Large intestine (tissue), 3 donors: ENCODE results near the gene ATP7A. TPM values are rescaled to one million over a fixed set of nuclear protein-coding genes. Genes with fewer than 3 reads are reported as not detected.
"Not testable (repeated sequence)": the region's sequence is repeated elsewhere in the genome, so short reads cannot be mapped to it uniquely, and the experiment has no call there.

Experiments used
- DNase-seq, 2 donors: peaks; one replicate each; pipeline versions ENCODE4 v3.0.0 to v3.0.0-alpha.2; 2013
- H3K27ac ChIP-seq: one replicate; pipeline ENCODE4 v1.5.1; 2013; ENCODE audit warnings: low read length
- H3K27me3 ChIP-seq: 2 replicates; pipeline ENCODE4 v1.6.1; 2013; ENCODE audit warnings: low read length; ENCODE audit not compliant: control insufficient read depth, insufficient read depth
- H3K36me3 ChIP-seq: 2 replicates; pipeline ENCODE4 v1.6.1; 2013; ENCODE audit warnings: low read length; ENCODE audit not compliant: control insufficient read depth, insufficient read depth
- H3K4me1 ChIP-seq: one replicate; pipeline ENCODE4 v1.6.1; 2013; ENCODE audit warnings: low read length; ENCODE audit not compliant: control insufficient read depth, insufficient read depth
- H3K4me3 ChIP-seq: one replicate; pipeline ENCODE4 v1.5.1; 2013; ENCODE audit warnings: low read length
- H3K9me3 ChIP-seq: one replicate; pipeline ENCODE4 v1.6.1; 2013; ENCODE audit warnings: mild to moderate bottlenecking, low read depth, low read length, moderate library complexity; ENCODE audit not compliant: control insufficient read depth
- WGBS: methylation state at CpG from one replicate; pipeline ENCODE4 v1.1.5; 2013; ENCODE audit warnings: low lambda C conversion rate; ENCODE audit not compliant: insufficient coverage; 5-methylcytosine and 5-hydroxymethylcytosine counted together
- polyA plus RNA-seq: library from polyadenylated mRNA; unstranded; fragments of 120-200 nt; gene quantifications from one replicate; pipeline ENCODE4 v1.2.1, GENCODE V29; 2013

The ATP7A gene
- polyA plus RNA-seq, 1 donor = 10.0 TPM

- Histone ChIP-seq H3K27me3 (no peaks in the 10 kb centered on the region), H3K4me3 (no peak overlapping the region), H3K4me1 (no peaks in the 10 kb centered on the region), H3K27ac (no peak overlapping the region), H3K36me3 (no peaks in the 10 kb centered on the region), H3K9me3 (no peaks in the 10 kb centered on the region)
- no peak for DNase-seq
- WGBS = no CpG with 5 or more reads among the region's 3 CpGs
Measured at GRCh38 chrX:78027798-78028197, 117.3 kb downstream of the ATP7A start.

- no peaks in the 10 kb centered on the region for H3K36me3 ChIP-seq
- no peak overlapping the region for H3K4me3 ChIP-seq
- no peaks in the 10 kb centered on the region for H3K27me3 ChIP-seq
- no peaks in the 10 kb centered on the region for H3K4me1 ChIP-seq
- peak in 1 of 2 donors; percentile 5 for DNase-seq
- H3K9me3 ChIP-seq = no peaks in the 10 kb centered on the region
- no peak overlapping the region for H3K27ac ChIP-seq
- no CpG with 5 or more reads among the region's 2 CpGs for WGBS
Measured at GRCh38 chrX:78029663-78030062, 119.2 kb downstream of the ATP7A start.

GRCh38 chrX:78035061-78035460, 124.6 kb downstream of the ATP7A start:
- H3K27me3 ChIP-seq = no peaks in the 10 kb centered on the region
- no CpG with 5 or more reads among the region's 6 CpGs for WGBS
- H3K9me3 ChIP-seq = no peaks in the 10 kb centered on the region
- DNase-seq = no peak
- no peak overlapping the region for H3K4me3 ChIP-seq
- H3K27ac ChIP-seq = no peak overlapping the region
- no peaks in the 10 kb centered on the region for H3K4me1 ChIP-seq
- H3K36me3 ChIP-seq = no peaks in the 10 kb centered on the region

- H3K4me3 ChIP-seq = no peak overlapping the region
- H3K4me1 ChIP-seq = no peaks in the 10 kb centered on the region
- no peak overlapping the region for H3K27ac ChIP-seq
- H3K36me3 ChIP-seq = peaks cover 2% of the 10 kb centered on the region
- WGBS = no CpG with 5 or more reads among the region's 3 CpGs
- no peaks in the 10 kb centered on the region for H3K9me3 ChIP-seq
- H3K27me3 ChIP-seq = no peaks in the 10 kb centered on the region
- DNase-seq = no peak
Measured at GRCh38 chrX:78037881-78038280, 127.4 kb downstream of the ATP7A start.

- no peak for DNase-seq
- peaks cover 5% of the 10 kb centered on the region for H3K36me3 ChIP-seq
Measured at GRCh38 chrX:78042601-78043000, 132.1 kb downstream of the ATP7A start.

GRCh38 chrX:78046362-78046761, 135.9 kb downstream of the ATP7A start:
- Histone ChIP-seq H3K4me3 (no peak overlapping the region), H3K27me3 (no peaks in the 10 kb centered on the region), H3K9me3 (no peaks in the 10 kb centered on the region), H3K4me1 (no peaks in the 10 kb centered on the region), H3K27ac (no peak overlapping the region), H3K36me3 (peaks cover 3% of the 10 kb centered on the region)
- WGBS = no CpG with 5 or more reads among the region's 4 CpGs
- no peak for DNase-seq

More at GRCh38 chrX:78042601-78043000, 132.1 kb downstream of the ATP7A start:
- WGBS = no CpG with 5 or more reads among the region's 1 CpG
- H3K9me3 ChIP-seq = no peaks in the 10 kb centered on the region
- no peak overlapping the region for H3K4me3 ChIP-seq
- no peak overlapping the region for H3K27ac ChIP-seq
- no peaks in the 10 kb centered on the region for H3K27me3 ChIP-seq
- H3K4me1 ChIP-seq = no peaks in the 10 kb centered on the region

GRCh38 chrX:78048052-78048451, 137.6 kb downstream of the ATP7A start:
- no peak overlapping the region for H3K27ac ChIP-seq
- no peaks in the 10 kb centered on the region for H3K4me1 ChIP-seq
- no CpG with 5 or more reads among the region's 2 CpGs for WGBS

GRCh38 chrX:78063687-78064086, 153.2 kb downstream of the ATP7A start:
- H3K4me1 ChIP-seq = no peaks in the 10 kb centered on the region
- H3K9me3 ChIP-seq = no peaks in the 10 kb centered on the region
- H3K27me3 ChIP-seq = no peaks in the 10 kb centered on the region
- DNase-seq = no peak
- H3K4me3 ChIP-seq = no peak overlapping the region
- no peaks in the 10 kb centered on the region for H3K36me3 ChIP-seq
- H3K27ac ChIP-seq = no peak overlapping the region

More at GRCh38 chrX:78048052-78048451, 137.6 kb downstream of the ATP7A start:
- Histone ChIP-seq H3K27me3 (no peaks in the 10 kb centered on the region), H3K9me3 (no peaks in the 10 kb centered on the region), H3K36me3 (peaks cover 3% of the 10 kb centered on the region), H3K4me3 (no peak overlapping the region)
- DNase-seq = no peak

- DNase-seq = no peak
- Histone ChIP-seq H3K4me1 (no peaks in the 10 kb centered on the region), H3K27me3 (no peaks in the 10 kb centered on the region), H3K4me3 (no peak overlapping the region), H3K36me3 (no peaks in the 10 kb centered on the region), H3K9me3 (no peaks in the 10 kb centered on the region), H3K27ac (no peak overlapping the region)
- no CpG with 5 or more reads among the region's 4 CpGs for WGBS
Measured at GRCh38 chrX:78064152-78064551, 153.7 kb downstream of the ATP7A start.

- not testable (repeated sequence) for H3K27ac ChIP-seq, H3K27me3 ChIP-seq, H3K36me3 ChIP-seq, H3K4me1 ChIP-seq, H3K4me3 ChIP-seq, H3K9me3 ChIP-seq
- DNase-seq = peak in 1 of 2 donors; percentile 3
- WGBS = no CpG with 5 or more reads among the region's 6 CpGs
Measured at GRCh38 chrX:78064698-78065601, 154.5 kb downstream of the ATP7A start.

- Histone ChIP-seq H3K27ac (no peak overlapping the region), H3K4me3 (no peak overlapping the region), H3K9me3 (no peaks in the 10 kb centered on the region), H3K27me3 (no peaks in the 10 kb centered on the region), H3K4me1 (no peaks in the 10 kb centered on the region), H3K36me3 (no peaks in the 10 kb centered on the region)
- no peak for DNase-seq
- WGBS = no CpG with 5 or more reads among the region's 1 CpG
Measured at GRCh38 chrX:78066110-78066509, 155.6 kb downstream of the ATP7A start.
